ENCODE results near the gene GPR4. TPM values are rescaled to one million over a fixed set of nuclear protein-coding genes. Genes with fewer than 3 reads are reported as not detected.

GPR4 gene
- total and polyA plus RNA-seq, 2 experiments from 2014 or later: 0.10 TPM; not detected in 1

- Histone ChIP-seq H3K36me3 (replicated peaks; ENCODE audit: insufficient read depth, low read depth) (no peaks in the 10 kb centered on the region), H3K27me3 (peaks cover 73% of the 10 kb centered on the region), H3K4me3 (no peak overlapping the region), H3K9me3 (ENCODE audit: low read depth) (no peaks in the 10 kb centered on the region), H3K79me2 (no peaks in the 10 kb centered on the region), H3K27ac (no peak overlapping the region), H3K4me2 (no peak overlapping the region), H3K9me2 (replicated peaks; ENCODE audit: insufficient read depth) (no peaks in the 10 kb centered on the region), H3K4me1 (ENCODE audit: insufficient read depth) (peaks cover 3% of the 10 kb centered on the region), H2AFZ (no peak overlapping the region), H4K20me1 (ENCODE audit: insufficient read depth, poor library complexity, severe bottlenecking) (no peaks in the 10 kb centered on the region)
- no peak for DNase-seq (ENCODE audit: low spot score)
- 28% methylated on average over 8 of the region's 10 CpGs for WGBS (ENCODE audit: low lambda C conversion rate, missing lambda C conversion rate)
- TF ChIP-seq EZH2phosphoT487 (IDR thresholded peaks at IDR 0.05; ENCODE audit: low read depth, severe bottlenecking, unreplicated experiment): no peak
- TF ChIP-seq EZH2 (IDR thresholded peaks at IDR 0.05; ENCODE audit: borderline replicate concordance): peak; percentile 71
Observed at GRCh38 chr19:45601115-45601514, 897 bp downstream of the GPR4 start.

GRCh38 chr19:45600340-45600885, 1.6 kb downstream of the GPR4 start:
- TF ChIP-seq EZH2phosphoT487 (IDR thresholded peaks at IDR 0.05; ENCODE audit: low read depth, severe bottlenecking, unreplicated experiment) (peak; percentile 37), CTCF (IDR thresholded peaks at IDR 0.05; ENCODE audit: poor library complexity) (no peak), EZH2 (IDR thresholded peaks at IDR 0.05; ENCODE audit: borderline replicate concordance) (no peak)
- H3K27ac ChIP-seq: no peak overlapping the region
- H3K4me2 ChIP-seq: no peak overlapping the region

GRCh38 chr19:45599286-45599685, 2.7 kb downstream of the GPR4 start:
- Histone ChIP-seq H3K4me1 (ENCODE audit: insufficient read depth) (peaks cover 3% of the 10 kb centered on the region), H3K79me2 (no peaks in the 10 kb centered on the region), H3K9me2 (replicated peaks; ENCODE audit: insufficient read depth) (no peaks in the 10 kb centered on the region), H3K9me3 (ENCODE audit: low read depth) (no peaks in the 10 kb centered on the region), H3K27me3 (peaks cover 82% of the 10 kb centered on the region), H2AFZ (no peak overlapping the region), H3K36me3 (replicated peaks; ENCODE audit: insufficient read depth, low read depth) (no peaks in the 10 kb centered on the region), H3K27ac (no peak overlapping the region), H3K4me3 (no peak overlapping the region), H4K20me1 (ENCODE audit: insufficient read depth, poor library complexity, severe bottlenecking) (no peaks in the 10 kb centered on the region), H3K4me2 (no peak overlapping the region)
- 13% methylated on average over 6 of the region's 13 CpGs for WGBS (ENCODE audit: low lambda C conversion rate, missing lambda C conversion rate)
- TF ChIP-seq EZH2 (IDR thresholded peaks at IDR 0.05; ENCODE audit: borderline replicate concordance) (no peak), CTCF (IDR thresholded peaks at IDR 0.05; ENCODE audit: poor library complexity) (no peak), EZH2phosphoT487 (IDR thresholded peaks at IDR 0.05; ENCODE audit: low read depth, severe bottlenecking, unreplicated experiment) (no peak)
- DNase-seq (ENCODE audit: low spot score): no peak

More at GRCh38 chr19:45600340-45600885, 1.6 kb downstream of the GPR4 start:
- no peaks in the 10 kb centered on the region for H3K79me2 ChIP-seq
- peaks cover 80% of the 10 kb centered on the region for H3K27me3 ChIP-seq
- H2AFZ ChIP-seq: no peak overlapping the region
- H3K9me3 ChIP-seq (ENCODE audit: low read depth): no peaks in the 10 kb centered on the region
- H3K9me2 ChIP-seq (replicated peaks; ENCODE audit: insufficient read depth): no peaks in the 10 kb centered on the region
- 75% methylated on average over 4 of the region's 5 CpGs for WGBS (ENCODE audit: low lambda C conversion rate, missing lambda C conversion rate)
- H3K36me3 ChIP-seq (replicated peaks; ENCODE audit: insufficient read depth, low read depth): no peaks in the 10 kb centered on the region
- H4K20me1 ChIP-seq (ENCODE audit: insufficient read depth, poor library complexity, severe bottlenecking): no peaks in the 10 kb centered on the region
- H3K4me3 ChIP-seq: no peak overlapping the region
- peaks cover 3% of the 10 kb centered on the region for H3K4me1 ChIP-seq (ENCODE audit: insufficient read depth)
- no peak for DNase-seq (ENCODE audit: low spot score)

GRCh38 chr19:45598267-45599001, 3.6 kb downstream of the GPR4 start:
- no peak for TF ChIP-seq EZH2phosphoT487 (IDR thresholded peaks at IDR 0.05; ENCODE audit: low read depth, severe bottlenecking, unreplicated experiment)
- peak; percentile 44 for TF ChIP-seq EZH2 (IDR thresholded peaks at IDR 0.05; ENCODE audit: borderline replicate concordance)
- Histone ChIP-seq H3K4me3 (no peak overlapping the region), H3K9me2 (replicated peaks; ENCODE audit: insufficient read depth) (no peaks in the 10 kb centered on the region), H3K79me2 (no peaks in the 10 kb centered on the region), H3K4me2 (peak overlapping the region; percentile 57), H3K27me3 (peaks cover 82% of the 10 kb centered on the region), H3K36me3 (replicated peaks; ENCODE audit: insufficient read depth, low read depth) (no peaks in the 10 kb centered on the region), H3K9me3 (ENCODE audit: low read depth) (no peaks in the 10 kb centered on the region), H3K4me1 (ENCODE audit: insufficient read depth) (peaks cover 3% of the 10 kb centered on the region), H4K20me1 (ENCODE audit: insufficient read depth, poor library complexity, severe bottlenecking) (no peaks in the 10 kb centered on the region), H2AFZ (no peak overlapping the region), H3K27ac (no peak overlapping the region)
- no peak for DNase-seq (ENCODE audit: low spot score)
- 12% methylated on average over 21 of the region's 22 CpGs for WGBS (ENCODE audit: low lambda C conversion rate, missing lambda C conversion rate)

All from hepatocyte (in vitro differentiated cells).